Right ventricle myocardium inferior (tissue), 1 donor: ENCODE measurements around the gene SERAC1. TPM values are rescaled to one million over a fixed set of nuclear protein-coding genes. Genes with fewer than 3 reads are reported as not detected.

Source experiments
- ATAC-seq: fragments of 200-7000 bp; cut with Tn5 transposase; one replicate; pipeline ENCODE4 v1.9.1; 2020; ENCODE audit warnings: mild to moderate bottlenecking, moderate library complexity
- DNase-seq: peaks from one replicate; pipeline ENCODE4 v3.0.0; 2021; ENCODE audit errors: missing footprints
- intact Hi-C: fragments of 100-400 bp; cut with DNase I; formaldehyde crosslinking; loops from one replicate; pipeline ENCODE4 v1.11.0; 2022
- total RNA-seq: library from RNA; stranded (reverse); fragmentation: NEBNext Ultra II Directional; extraction: Animal tissue kit (Norgen Biotek cat#: 25700); gene quantifications from one replicate; pipeline ENCODE4 v1.2.1, GENCODE V29; 2021
- donor health status: DM: no; HTN: yes; CAD: no; lungs with severe emphysema.

The SERAC1 gene
- total RNA-seq, 1 donor from 2014 or later: 5.5 TPM

GRCh38 chr6:158086504-158087223 is 81.4 kb downstream of the SERAC1 start:
- intact Hi-C loops: no loop called here
- ATAC-seq (no peak), DNase-seq (peak; percentile 77)

GRCh38 chr6:158086054-158086503 is 82.0 kb downstream of the SERAC1 start:
- ATAC-seq: no peak
- DNase-seq: no peak
- intact Hi-C loops: no loop called here

GRCh38 chr6:158085261-158086053 is 82.6 kb downstream of the SERAC1 start:
- DNase-seq (no peak), ATAC-seq (no peak)
- intact Hi-C loops: no loop called here

GRCh38 chr6:158083455-158084325 is 84.4 kb downstream of the SERAC1 start:
- intact Hi-C loops: no loop called here

GRCh38 chr6:158081657-158081935 is 86.5 kb downstream of the SERAC1 start:
- ATAC-seq (no peak), DNase-seq (peak; percentile 71)
- intact Hi-C loops: no loop called here

More at GRCh38 chr6:158083455-158084325, 84.4 kb downstream of the SERAC1 start:
- ATAC-seq (no peak), DNase-seq (no peak)

GRCh38 chr6:158080849-158081656 is 87.0 kb downstream of the SERAC1 start:
- intact Hi-C loops: no loop called here
- ATAC-seq (no peak), DNase-seq (no peak)

- no peak for DNase-seq
- ATAC-seq: no peak
- intact Hi-C loops: loop anchor here (10.0 kb wide), 2 partner anchors 164 to 324 kb away; no protein-coding TSS in a partner anchor
Measured at GRCh38 chr6:158078320-158078719, 89.7 kb downstream of the SERAC1 start.

GRCh38 chr6:158077676-158078075 is 90.4 kb downstream of the SERAC1 start:
- intact Hi-C loops: loop anchor here (10.0 kb wide), 2 partner anchors 163 to 323 kb away; no protein-coding TSS in a partner anchor
- ATAC-seq: no peak
- no peak for DNase-seq

GRCh38 chr6:158076548-158076947 is 91.5 kb downstream of the SERAC1 start:
- DNase-seq: no peak
- intact Hi-C loops: loop anchor here (10.0 kb wide), 2 partner anchors 162 to 322 kb away; no protein-coding TSS in a partner anchor
- no peak for ATAC-seq

- DNase-seq (no peak), ATAC-seq (no peak)
- intact Hi-C loops: loop anchor here (10.0 kb wide), 2 partner anchors 159 to 319 kb away; no protein-coding TSS in a partner anchor
Measured at GRCh38 chr6:158073776-158074175, 94.3 kb downstream of the SERAC1 start.

- DNase-seq (no peak), ATAC-seq (peak; percentile 66)
- intact Hi-C loops: loop anchor here (1.0 to 10.0 kb wide), 3 partner anchors 91 to 317 kb away; partner anchors contain the start of gene SYNJ2
Measured at GRCh38 chr6:158072083-158072721, 95.9 kb downstream of the SERAC1 start.

- no peak for DNase-seq
- no peak for ATAC-seq
- intact Hi-C loops: loop anchor here (1.0 to 10.0 kb wide), 3 partner anchors 90 to 317 kb away; partner anchors contain the start of gene SYNJ2
Measured at GRCh38 chr6:158071121-158072082, 96.7 kb downstream of the SERAC1 start.

- intact Hi-C loops: loop anchor here (10.0 kb wide), 2 partner anchors 156 to 316 kb away; no protein-coding TSS in a partner anchor
- ATAC-seq (no peak), DNase-seq (no peak)
Measured at GRCh38 chr6:158070513-158070912, 97.5 kb downstream of the SERAC1 start.

GRCh38 chr6:158069800-158070195 is 98.3 kb downstream of the SERAC1 start:
- DNase-seq: no peak
- ATAC-seq: no peak
- intact Hi-C loops: loop anchor here (10.0 kb wide), 2 partner anchors 155 to 315 kb away; no protein-coding TSS in a partner anchor

GRCh38 chr6:158068893-158069799 is 98.9 kb downstream of the SERAC1 start:
- intact Hi-C loops: no loop called here
- no peak for ATAC-seq
- no peak for DNase-seq
